GM12872 (cell line): Measurements from ENCODE around the gene SLC22A8.

Experiments
- TF ChIP-seq, protein P1 (sequence below): IDR thresholded peaks from 3 replicates; pipeline ENCODE4 v1.5.1; 2011; ENCODE audit warnings: low read depth, mild to moderate bottlenecking, low read length, moderate library complexity; ENCODE audit not compliant: insufficient read depth

Gene SLC22A8

DNA sequence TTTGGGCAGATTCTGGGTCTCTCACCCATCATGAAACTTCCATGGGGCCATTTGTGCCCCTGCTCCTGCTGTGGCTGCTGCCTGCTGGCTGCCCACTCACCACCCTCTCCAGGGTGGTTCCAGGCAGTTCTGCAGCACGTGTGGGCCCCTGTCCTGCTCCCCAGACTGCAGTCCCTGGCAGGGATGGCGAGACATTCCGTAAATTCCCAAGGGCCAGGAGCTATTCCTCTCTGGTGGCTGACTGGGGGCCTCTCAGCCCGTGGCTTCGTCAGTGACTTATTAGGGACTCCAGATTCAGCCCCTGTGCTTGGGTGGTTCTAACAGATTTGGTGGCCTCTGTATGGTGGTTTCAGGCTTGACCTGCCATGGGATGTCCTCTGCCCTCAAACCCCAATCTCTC, 3.9 kb upstream of the SLC22A8 start:
- TF ChIP-seq, protein P1, sequence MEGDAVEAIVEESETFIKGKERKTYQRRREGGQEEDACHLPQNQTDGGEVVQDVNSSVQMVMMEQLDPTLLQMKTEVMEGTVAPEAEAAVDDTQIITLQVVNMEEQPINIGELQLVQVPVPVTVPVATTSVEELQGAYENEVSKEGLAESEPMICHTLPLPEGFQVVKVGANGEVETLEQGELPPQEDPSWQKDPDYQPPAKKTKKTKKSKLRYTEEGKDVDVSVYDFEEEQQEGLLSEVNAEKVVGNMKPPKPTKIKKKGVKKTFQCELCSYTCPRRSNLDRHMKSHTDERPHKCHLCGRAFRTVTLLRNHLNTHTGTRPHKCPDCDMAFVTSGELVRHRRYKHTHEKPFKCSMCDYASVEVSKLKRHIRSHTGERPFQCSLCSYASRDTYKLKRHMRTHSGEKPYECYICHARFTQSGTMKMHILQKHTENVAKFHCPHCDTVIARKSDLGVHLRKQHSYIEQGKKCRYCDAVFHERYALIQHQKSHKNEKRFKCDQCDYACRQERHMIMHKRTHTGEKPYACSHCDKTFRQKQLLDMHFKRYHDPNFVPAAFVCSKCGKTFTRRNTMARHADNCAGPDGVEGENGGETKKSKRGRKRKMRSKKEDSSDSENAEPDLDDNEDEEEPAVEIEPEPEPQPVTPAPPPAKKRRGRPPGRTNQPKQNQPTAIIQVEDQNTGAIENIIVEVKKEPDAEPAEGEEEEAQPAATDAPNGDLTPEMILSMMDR: no peak

DNA sequence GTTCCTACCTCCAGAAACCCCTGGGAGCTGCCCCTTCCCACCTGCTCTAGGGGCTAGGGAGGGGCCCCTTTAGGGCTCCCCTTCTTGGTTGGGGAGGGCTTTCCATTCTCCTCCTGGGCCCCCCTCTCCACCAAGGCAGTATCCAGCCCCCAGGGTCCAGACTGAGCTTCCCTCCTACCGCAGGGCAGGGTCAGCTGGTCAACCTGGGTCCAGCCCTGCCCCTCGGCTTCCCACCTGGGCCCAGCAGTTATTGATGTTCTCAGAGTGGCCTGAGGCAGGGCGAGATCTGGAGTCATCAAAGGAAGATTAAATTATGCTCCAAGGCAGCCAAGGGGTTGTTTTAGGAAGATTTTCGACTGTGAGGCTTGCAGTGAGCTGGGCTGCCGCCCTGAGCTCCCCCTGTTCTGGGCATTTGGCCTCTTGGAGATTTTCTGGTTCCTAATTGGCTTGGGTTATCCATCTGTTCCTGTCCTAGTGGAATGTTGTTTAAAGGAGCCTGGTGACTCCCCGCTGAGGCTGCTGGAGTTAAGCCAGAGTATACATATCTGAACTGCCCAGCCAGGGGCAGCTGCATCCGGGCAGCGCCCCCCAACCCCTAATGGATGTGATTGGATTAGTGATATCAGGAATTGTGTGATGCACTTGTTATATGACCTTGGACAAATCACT, 1.8 kb upstream of the SLC22A8 start:
- TF ChIP-seq, protein P1: no peak

DNA sequence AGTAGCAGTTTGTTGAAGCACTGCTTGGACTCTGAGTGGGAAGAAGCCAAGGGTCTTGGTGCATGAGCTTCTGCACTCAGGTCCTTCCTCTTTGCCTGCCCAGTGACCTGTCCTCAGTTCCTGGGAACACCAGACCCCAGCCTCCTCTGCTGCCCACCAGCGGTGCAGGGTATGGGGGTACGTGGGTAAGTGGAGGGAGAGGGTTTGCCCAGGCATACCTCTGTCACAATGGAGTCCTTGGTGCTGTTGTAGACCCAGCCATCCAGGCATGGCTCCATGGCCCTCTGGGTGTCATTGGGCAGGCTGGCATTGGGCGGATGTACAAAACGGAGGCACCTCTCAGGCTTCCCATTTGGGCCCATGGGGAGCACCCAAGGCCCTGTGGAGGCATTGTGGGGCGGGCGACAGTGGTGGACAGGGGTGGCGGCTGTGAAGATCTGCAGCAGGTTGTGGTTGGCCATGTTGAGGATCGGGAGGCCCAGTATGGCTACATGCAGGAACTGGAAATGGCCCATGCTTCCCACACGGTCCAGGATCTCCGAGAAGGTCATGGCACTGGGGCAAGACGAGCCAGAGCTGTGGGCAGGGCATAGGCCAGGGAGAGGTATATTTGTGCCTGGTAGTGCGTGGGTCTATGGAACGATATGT, 1.1 kb downstream of the SLC22A8 start:
- TF ChIP-seq, protein P1: no peak

DNA sequence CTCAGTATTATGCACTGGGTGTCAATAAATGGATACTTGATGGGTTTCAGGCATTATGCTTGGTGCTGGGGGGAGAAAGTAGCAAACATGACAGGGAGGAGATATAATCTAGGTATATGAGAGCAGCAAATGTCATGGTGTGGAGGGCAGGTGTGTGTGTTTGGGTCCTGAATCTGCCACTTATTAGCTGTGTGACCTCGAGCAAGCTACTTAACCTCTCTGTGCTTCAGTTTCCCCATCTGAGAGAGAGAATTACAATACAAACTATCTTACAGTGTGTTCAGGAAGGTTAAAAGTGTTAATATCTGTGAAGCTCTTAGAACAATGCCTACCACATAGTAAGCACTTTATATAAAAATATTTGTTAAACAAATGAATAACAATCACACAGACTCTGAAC, 2.8 kb downstream of the SLC22A8 start:
- TF ChIP-seq, protein P1: no peak

DNA sequence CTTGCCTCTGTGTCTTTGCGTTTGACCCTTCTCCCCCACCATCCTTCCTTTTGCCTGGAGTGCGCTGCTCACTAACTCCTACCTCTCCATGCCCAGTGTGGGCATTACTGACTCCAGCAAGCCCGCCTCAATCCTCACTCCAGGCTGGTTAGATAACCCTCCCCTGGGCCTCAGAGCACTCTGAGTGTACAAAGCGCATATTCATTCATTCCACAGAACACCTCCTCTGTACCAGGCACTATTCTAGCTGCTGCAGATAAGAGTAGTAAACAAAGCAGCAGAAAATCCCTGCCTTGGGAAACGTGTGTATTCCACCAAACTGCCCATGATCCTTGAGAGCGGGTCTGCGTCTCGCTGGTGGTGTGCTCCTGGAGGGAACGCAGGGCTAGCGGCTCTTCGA, 3.2 kb downstream of the SLC22A8 start:
- TF ChIP-seq, protein P1: no peak

DNA sequence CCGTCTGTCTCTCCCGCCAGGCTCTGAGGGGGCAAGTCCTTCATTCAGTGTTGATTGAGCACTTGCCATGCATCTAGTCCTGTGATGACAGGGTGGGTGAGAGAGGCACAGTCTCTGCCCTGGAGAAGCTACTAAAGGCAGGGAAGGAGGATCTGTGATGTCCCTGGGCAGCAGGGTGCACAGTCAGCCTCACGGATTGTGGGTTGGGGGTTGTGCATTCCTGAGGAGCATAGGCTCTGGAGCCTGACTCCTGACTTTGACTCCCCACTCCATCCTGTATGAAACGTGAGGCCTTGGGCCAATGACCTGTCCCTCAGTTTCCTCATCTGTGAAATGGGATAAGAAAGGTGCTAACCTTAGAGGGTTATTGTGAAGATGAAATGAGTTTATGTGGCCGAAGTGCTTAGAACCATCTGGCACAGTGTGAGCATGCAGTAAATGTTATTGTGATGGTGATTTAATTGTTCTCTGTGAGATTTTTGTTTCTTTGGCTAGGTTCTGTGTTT, 4.7 kb downstream of the SLC22A8 start:
- TF ChIP-seq, protein P1: no peak

DNA sequence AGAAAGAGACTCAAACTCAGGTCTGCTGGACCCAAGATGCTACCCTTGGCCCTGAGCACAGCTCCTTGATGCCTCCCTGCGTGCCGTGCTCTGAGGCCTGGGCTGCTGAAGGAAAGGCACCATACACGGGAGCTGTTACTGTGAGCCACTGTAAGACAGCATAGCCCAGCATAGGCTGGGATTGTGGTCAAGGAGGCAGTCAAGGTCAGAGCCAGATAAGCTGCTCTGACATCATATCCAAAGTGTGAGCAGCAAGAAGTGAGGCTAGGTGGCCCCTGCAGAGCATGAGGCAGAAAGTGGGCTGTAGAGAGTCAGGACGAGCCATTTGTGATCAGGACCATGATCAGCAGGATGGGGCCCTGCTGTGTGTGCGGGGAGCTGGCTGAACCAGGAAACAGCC, 7.7 kb downstream of the SLC22A8 start:
- TF ChIP-seq, protein P1: no peak
